ENCODE data around the gene TOMM20.
"Not testable (repeated sequence)": the region's sequence is repeated elsewhere in the genome, so short reads cannot be mapped to it uniquely, and the experiment has no call there.

The TOMM20 gene

GRCh38 chr1:235077571-235078479 is 50.8 kb downstream of the TOMM20 start:
- no peak for DNase-seq

DNA sequence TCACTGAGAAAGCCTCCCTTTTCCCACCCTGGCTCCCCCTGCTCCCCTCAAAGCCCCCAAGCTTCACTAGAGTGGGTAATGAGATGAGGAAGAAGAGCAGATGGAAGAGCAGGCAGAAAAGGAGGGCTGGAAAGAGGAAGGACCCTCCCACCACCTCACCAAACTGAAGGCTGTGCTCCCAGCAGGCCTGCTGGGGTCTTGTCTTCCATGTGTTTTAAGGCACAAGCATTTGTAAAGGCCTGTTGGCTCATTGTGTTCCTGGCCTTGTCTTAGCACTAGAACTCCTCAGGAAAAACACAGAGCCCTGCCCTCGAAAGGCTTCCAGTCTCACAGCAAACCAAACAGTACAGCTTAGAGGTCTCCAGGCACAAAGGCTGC is 51.5 kb downstream of the TOMM20 start:
- DNase-seq: no peak

DNA sequence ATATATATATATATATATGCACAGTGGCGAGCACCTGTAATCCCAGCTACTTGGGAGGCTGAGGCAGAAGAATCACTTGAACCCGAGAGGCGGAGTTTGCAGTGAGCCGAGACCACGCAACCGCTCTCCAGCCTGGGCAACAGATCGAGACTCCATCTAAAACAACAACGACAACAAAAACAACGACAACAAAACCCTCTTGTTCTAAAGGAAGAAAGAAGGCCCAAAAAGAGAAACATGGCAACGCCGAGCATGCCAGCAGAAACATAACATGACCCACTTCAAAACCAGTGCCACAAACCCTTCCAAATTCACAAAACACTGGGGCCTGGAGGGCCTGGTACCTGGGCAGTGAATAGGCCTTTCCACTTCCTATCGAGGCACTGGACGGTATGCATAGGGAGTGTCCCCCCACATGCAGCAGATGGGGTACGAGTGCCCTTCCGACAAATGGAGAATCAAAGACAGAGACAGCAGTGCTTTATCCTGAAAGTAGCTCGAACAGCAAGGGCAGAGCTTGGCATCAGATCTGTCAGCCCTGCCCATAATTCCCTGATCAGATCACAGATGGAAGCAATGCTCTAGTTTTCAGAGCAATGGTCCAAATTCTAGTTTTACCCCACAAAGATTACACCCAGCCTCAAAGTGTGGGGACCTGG is 52.0 kb downstream of the TOMM20 start:
- DNase-seq: no peak

- DNase-seq: no peak
Measured at GRCh38 chr1:235075777-235076308, 52.8 kb downstream of the TOMM20 start.

- DNase-seq: no peak
Measured at GRCh38 chr1:235075048-235075776, 53.4 kb downstream of the TOMM20 start.

- no peak for DNase-seq
Measured at GRCh38 chr1:235074523-235075047, 54.1 kb downstream of the TOMM20 start.

- no peak for DNase-seq
Measured at GRCh38 chr1:235073968-235074522, 54.6 kb downstream of the TOMM20 start.

DNA sequence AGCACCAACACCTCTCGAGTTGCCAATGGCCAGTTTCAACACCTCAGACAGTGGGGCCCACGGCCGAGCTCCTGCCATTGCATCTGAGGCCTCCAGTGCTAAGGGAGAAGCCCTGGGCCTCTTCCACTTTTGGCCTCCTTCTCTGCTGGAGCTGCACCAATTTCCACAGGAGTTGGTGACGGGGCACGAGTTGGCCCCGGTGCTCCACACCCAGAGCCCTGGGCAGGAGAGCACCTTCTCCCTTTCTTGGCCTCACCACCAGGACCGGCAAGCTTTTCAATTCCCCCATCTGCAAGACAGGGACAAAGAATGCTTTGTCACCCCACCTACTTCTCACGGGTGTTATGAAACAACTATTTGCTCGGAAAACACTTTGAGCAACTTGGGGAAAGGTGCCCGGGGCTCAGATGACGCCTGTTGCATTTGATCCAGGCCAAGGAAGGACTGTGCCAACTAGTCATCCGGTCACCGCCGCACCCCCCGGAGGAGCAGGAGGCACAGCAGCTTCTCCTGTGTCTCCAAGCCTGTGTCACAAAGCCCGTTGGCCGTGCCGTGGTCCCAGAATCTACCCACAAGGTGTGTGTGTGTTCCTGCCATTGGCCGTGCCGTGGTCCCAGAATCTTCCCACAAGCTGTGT is 55.2 kb downstream of the TOMM20 start:
- DNase-seq: no peak

DNA sequence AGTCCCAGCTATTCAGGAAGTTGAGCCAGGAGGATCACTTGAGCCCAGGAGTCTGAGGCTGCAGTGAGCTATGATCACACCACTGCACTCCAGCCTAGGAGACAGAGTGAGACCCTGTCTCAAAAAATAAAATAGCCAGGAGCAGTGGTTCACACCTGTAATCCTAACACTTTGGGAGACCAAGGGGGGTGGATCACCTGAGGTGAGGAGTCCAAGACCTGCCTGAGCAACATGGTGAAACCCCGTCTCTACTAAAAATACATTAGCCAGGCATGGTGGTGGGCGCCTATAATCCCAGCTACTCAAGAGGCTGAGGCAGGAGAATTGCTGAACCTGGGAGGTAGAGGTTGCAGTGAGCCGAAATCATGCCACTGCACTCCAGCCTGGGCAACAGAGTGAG is 56.1 kb downstream of the TOMM20 start:
- DNase-seq: not testable (repeated sequence)

GRCh38 chr1:235072096-235072495 is 56.5 kb downstream of the TOMM20 start:
- DNase-seq: no peak

DNA sequence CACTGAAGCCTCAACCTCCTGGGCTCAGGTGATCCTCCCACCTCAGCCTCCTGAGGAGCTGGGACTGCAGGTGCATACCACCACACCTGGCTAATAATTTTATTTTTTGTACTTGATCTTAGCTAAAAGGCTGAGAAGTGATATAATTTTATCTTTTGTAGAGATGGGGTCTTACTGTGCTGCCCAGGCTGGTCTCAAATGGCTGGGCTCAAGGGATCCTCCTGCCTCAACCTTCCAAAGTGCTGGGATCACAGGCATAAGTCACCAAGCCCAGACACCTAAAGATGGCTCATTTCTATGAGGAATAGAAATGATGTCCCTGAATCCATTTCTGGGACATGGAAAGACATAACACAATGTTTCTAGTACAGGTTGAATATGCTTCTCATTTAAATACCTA is 57.8 kb downstream of the TOMM20 start:
- DNase-seq: no peak

DNA sequence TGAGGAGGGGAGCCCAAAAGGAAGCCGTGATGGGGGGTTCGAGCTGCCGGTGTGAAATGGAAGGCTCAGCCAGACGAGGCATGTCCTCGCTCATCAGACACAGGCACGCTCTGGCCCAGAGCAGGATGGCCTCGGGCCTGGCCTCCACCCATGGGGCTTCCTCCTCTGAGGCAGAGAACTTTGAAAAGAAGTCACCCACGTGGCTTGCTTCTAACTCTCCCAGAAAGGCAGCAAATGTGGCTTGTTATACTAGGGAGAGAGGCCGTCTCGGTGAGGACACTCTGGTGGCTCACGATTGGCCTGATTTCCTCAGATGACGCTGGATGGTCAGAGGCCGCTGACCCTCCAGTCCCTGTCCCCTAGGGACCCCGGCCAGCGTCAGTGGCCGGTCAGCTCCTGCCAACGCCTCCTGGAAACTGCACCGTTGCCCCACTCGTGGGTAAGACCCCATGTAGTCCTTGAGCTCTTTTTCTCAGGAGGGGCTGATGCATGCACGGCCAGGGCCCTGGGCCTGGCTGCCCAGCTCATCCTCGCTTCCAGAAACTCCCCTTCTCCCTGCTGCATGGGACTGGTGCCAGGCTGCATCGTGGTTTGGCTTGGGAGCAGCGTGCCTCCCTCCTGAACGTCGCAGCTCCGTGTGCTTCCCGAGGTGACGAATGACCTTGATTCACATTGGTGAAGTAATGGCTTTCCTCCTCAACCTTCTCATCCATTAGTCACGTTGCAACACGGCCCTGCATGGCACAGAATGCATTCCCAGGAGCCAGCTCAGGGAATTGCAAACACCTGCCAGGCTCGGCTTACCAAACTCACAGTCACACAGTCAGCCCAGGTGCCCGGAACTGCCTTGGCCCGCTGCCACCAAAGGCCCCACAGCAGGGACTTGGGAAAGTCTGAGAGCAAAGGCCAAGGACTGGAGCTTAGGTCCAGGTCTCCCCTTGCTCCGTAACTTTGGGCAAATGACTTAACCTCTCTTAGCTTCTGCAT is 58.8 kb downstream of the TOMM20 start:
- peak; percentile 82 for DNase-seq

DNA sequence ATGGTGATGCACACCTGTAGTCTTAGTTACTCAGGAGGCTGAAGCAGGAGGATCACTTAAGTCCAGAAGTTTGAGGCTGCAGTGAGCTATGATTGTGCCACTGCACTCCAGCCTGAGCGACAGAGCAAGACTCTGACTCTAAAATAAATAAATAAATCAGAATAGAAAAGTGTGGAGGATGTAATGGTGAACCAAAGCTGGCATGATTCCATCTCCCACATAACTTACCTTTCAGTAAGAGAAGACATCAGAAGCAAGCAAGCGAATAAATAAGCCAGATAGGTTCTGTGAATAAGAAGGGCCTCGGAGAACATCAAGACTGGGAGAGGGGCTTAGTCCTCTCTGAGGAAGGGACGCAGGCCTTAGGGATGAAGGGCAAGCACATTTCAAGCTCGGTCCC is 59.5 kb downstream of the TOMM20 start:
- DNase-seq: no peak

- no peak for DNase-seq
Measured at GRCh38 chr1:235068158-235069121, 60.2 kb downstream of the TOMM20 start.

GRCh38 chr1:235067396-235068157 is 61.1 kb downstream of the TOMM20 start:
- peak; percentile 59 for DNase-seq

DNA sequence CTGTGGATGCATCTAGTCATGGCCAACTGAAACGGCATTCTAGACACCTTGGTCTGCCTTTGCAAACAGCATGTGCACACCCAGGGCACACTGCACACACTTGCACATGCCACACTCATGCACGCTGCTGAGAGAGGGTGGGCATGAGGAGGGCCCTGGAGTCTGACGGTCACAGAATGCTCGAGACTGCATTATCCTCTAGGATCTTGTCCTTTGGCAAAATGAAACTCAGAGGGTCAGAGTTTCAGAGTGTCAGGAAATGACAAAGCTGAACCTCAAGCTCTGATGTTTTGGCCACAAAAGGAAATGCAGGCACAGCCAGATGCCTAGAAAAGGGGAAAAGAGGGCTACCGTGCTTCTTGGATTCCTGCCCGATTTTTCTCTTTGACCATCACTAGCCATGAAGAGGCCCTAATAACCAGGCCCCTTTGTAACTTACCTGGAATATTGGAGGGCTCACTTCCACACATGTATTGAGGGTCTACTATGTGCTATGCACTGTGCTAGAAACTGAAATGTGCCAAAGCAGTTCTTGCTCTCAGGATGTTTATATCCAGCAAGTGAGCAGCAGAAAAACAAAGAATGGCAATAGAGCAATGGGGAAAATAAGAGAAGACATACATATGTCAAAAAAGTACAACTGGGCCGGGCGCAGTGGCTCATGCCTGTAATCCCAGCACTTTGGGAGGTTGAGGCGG is 65.4 kb downstream of the TOMM20 start:
- no peak for DNase-seq

GRCh38 chr1:235060607-235061470 is 67.8 kb downstream of the TOMM20 start:
- DNase-seq: no peak

Data from SHP77 treated with DMSO at 0.1 percent for 48 hours (cell line).